T1000 (cell line): Measurements from ENCODE around the gene SDC3.

Experiments used
- DNase-seq: peaks from one replicate; lab custom pipeline; 2025; ENCODE audit warnings: mixed read lengths; lab: John Stamatoyannopoulos, UW

The SDC3 gene

GRCh38 chr1:30904962-30905335 is 3.6 kb downstream of the SDC3 start:
- no peak for DNase-seq

DNA sequence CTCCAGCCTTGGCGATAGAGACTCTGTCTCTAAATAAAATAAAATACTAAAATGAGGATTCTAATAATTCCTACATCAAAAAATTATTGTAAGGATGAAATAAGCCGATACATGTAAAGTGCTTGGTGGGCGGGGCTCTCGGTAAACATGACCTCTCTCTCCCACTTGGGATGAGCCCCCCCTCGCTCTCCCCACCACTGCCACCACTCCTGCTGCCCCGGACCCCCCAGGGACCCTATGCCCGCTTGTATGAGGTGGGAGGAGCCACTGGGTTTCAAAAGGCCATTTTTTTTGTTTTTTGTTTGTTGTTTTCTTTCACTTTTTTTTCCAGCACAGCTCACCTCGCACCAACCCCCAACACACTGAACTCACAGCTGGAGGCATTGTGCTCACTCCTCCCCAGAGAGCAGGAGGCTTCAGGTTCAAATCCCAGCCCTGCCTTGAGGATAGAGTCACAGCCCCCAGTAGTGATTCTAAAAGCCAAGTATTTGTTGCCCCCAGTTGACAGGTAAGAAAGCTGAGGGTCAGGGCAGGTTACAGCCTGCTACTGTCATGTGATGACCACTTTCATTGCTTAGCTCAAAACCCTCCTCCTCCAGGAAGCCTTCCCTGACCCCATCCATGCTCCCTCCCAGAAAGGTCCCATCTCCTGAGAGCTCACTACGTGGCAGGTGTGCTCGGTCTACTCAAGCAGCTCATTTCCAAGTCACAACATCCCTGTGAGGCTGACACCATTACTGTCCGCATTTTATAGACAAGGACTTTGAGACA is 4.2 kb downstream of the SDC3 start:
- DNase-seq = no peak

DNA sequence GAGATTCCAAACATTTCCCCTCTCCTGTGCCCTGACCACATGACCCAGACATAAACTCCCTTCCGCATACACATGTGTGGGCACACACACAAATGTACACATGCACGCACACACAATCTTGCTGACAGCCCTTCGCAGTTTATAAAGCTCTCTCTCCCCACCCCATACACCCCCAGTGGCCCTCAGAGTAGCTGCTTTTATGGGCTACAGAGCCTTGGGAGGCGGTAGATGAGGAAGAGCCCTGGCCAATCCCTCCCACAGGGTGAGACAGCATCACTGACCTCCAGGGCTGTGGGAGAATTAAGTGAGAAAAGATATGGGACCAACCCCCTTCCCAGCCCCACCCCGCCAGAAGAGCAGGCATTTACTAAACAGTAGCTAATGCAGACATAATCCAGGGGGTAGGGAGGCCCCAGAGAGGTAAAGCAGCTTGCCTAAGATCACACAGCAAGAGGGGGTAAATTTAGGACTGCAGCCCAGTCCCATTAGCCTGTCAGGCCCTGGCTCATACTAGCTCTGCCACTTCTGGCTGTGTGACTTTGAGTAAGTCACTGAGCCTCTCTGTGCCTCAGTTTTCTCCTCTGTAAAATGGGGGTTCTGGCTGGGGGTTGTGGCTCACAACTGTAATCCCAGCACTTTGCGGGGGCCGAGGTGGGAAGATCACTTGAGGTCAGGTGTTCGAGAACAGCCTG is 5.1 kb downstream of the SDC3 start:
- no peak for DNase-seq

- no peak for DNase-seq
Observed at GRCh38 chr1:30902593-30903290, 5.8 kb downstream of the SDC3 start.

DNA sequence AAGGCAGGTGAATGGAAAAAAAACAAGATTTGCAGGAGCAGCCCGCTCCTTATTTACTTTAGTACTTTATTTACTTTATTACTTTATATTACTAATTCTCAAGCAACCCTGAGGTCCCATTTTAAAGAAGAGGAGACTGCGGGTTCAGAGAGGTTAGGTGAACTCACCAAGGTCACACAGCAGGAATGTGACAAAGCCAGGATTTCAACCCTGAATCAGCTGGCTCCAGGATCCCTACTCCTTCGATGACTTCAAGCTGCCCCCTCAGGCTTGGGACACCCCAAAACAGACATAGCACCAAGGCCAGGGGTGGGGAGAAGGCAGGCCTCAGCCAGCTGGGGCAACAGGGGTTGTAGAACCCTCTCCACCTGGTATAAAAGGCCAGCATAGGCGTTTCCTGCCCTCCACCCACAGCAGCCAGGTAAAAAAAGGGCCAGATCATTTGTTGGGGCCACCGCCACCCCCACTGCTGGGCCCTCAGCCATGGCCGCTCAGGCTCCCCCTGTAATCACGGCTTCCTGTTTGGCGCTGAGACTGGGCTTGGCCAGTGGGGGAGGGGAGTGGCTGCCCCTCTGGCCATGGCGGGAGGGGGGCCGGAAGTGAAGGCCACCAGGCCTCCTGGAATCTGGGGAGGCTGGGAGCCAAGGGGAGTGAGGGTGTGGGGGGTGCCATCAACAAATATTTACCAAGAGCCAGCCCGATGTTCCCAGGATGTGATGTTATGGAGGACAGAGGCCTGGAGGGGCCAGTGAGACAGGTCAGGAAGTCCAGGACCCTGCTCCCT is 6.6 kb downstream of the SDC3 start:
- DNase-seq = no peak

DNA sequence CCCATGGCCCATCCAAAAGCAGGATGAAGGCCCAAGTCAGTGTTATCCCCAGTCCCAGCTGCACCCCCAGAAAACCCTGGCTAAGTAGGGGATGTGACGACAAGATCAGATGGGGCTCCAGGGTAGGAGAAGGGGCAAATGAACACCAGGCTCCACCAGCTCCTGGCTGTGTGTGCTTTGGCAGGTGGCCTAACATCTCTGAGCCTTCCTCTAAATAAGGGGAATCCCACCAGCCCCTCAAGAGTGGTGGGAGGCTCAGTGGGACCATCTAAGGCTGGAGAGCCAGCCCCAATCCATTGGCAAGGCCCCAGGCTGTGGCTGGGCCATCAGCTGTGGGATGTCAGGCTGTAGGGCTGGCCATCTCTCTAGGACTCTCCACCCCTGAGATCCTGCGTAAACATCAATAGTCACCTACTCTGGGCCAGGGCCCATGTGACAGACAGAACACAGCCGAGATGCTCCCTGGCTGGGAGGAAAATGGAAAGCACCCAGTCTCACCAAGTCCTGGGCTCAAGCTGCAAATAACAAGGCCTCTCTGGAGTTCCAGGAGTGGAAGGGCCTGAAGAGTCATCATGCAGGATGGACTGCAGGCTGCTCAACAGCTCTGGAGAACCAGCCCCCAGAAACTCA is 7.5 kb downstream of the SDC3 start:
- DNase-seq = no peak

- no peak for DNase-seq
Observed at GRCh38 chr1:30900486-30900885, 8.1 kb downstream of the SDC3 start.

GRCh38 chr1:30899577-30900389 is 8.8 kb downstream of the SDC3 start:
- DNase-seq = no peak

GRCh38 chr1:30898031-30898815 is 10.3 kb downstream of the SDC3 start:
- no peak for DNase-seq

DNA sequence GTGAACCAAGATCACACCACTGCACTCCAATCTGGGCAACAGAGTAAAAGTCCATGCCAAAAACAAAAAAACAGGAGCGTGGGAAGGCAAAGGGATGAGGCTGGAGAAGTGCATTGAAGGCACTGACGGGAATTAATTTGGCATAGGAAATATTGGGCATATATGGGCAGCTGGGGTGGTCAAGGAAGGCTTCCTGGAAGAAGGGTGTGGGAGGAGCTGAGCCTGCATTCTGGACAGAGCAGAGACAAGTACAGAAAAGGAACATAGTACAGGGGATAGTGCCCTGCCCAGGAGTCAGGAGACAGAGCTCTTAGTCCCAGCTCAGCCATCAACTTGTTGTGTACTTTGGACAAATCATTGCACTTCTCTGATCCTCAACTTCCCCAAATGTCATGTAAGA is 11.7 kb downstream of the SDC3 start:
- DNase-seq = no peak

- DNase-seq = no peak
Observed at GRCh38 chr1:30895944-30896660, 12.5 kb downstream of the SDC3 start.

GRCh38 chr1:30895382-30895943 is 13.1 kb downstream of the SDC3 start:
- DNase-seq = no peak

- DNase-seq = no peak
Observed at GRCh38 chr1:30894508-30894973, 14.0 kb downstream of the SDC3 start.

GRCh38 chr1:30893776-30894507 is 14.6 kb downstream of the SDC3 start:
- DNase-seq = no peak

- no peak for DNase-seq
Observed at GRCh38 chr1:30892671-30893073, 15.9 kb downstream of the SDC3 start.

DNA sequence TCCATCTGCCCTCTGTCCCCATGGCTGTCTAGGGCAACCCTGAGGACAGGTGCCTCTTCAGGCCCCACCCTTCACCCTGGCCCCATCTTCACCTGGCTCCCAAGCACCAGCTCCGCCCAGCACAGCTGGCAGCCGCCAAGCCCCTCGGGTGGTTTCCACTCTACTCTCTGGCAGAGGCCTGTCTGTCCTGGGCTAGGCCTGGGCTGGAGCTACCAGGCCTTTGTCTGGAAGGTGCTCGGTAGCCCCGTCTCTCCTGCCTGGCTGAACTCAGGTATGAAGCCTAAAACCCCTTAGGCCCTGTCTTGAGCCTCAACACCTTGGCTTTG is 17.4 kb downstream of the SDC3 start:
- DNase-seq = no peak

DNA sequence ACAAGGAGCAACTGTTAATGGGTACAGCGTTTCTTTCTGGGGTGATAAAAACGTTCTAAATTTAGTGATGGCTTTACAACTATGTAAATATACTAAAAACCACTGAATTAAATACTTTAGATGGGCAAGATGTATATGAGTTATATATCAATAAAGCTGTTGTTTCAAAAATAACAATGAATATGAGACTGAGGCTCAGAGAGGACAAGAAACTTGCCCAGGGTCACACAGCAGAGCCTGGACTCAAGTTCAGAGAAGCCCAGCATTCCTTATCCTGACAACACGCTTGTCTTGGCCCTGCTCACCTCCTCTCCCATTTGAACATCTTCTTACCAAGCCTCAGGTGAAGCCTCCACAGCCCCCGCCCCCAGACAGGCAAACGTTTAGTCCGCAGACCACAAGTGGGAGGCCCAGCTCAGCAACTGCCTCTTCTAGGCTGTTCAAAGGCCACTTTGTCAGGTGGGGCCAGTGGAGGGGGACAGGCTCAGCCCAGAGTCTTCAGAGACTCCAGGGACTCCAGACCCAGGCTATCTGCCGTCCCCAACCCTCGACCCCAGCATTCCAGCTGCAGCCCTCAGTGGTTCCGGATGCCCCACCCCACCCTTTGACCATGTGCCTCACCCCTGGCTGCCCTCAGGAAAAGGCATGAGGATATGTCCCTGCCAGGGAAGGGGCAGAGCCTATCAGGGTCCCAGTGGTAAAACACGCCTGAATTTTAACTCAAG is 17.9 kb downstream of the SDC3 start:
- DNase-seq = no peak

- no peak for DNase-seq
Observed at GRCh38 chr1:30889511-30889910, 19.0 kb downstream of the SDC3 start.
